ENCODE measurements around the gene SIRT7.

The SIRT7 gene

DNA sequence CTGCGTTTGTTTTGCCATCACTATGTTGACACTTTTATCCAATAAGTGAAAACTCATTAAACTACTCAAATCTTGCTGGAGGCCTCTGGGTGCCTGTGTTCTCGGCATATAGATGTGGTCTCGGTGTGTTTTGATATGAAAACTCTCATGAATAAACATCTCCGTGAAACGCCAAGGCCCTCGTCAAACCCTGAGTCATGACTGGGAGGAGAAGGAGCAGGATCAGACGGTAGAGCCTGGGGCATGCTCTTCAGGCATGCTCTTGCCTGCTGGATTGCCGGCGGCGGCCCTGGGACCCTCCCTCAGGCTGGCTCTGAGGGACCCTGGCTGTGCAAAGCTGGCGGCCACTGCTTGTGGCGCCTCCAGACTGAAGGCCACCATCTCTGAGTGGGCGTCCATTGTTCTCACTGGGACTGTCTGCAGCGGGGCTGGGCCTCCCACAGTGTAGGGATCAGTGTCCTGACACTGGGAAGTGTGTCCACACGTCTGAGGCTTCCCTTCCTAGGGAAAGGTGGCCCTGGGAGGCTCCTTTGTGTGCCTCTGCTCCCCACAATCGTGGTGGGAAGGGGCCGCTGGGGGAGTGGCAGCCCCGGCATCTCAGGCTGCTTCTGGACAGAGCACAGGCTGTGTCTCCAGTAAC lies 17.7 kb downstream of the SIRT7 start:
- Histone ChIP-seq H3K4me3 (ENCODE audit: low read length) (no peak overlapping the region), H3K4me2 (ENCODE audit: low read length) (no peak overlapping the region), H3K79me2 (ENCODE audit: low read length) (no peaks in the 10 kb centered on the region), H3K36me3 (replicated peaks; ENCODE audit: low read depth, low read length) (peaks cover 23% of the 10 kb centered on the region), H3K27ac (ENCODE audit: low read length) (no peak overlapping the region), H4K20me1 (ENCODE audit: insufficient read depth, low read length) (no peaks in the 10 kb centered on the region), H3K27me3 (ENCODE audit: low read depth, low read length) (no peaks in the 10 kb centered on the region), H3K9me3 (ENCODE audit: insufficient read depth, low read length) (no peaks in the 10 kb centered on the region), H2AFZ (ENCODE audit: low read depth, low read length) (no peak overlapping the region), H3K9ac (ENCODE audit: low read length) (no peak overlapping the region), H3K4me1 (ENCODE audit: low read length) (no peaks in the 10 kb centered on the region; the same call in 1 of the 2 replicates)
- TF ChIP-seq, protein P1, sequence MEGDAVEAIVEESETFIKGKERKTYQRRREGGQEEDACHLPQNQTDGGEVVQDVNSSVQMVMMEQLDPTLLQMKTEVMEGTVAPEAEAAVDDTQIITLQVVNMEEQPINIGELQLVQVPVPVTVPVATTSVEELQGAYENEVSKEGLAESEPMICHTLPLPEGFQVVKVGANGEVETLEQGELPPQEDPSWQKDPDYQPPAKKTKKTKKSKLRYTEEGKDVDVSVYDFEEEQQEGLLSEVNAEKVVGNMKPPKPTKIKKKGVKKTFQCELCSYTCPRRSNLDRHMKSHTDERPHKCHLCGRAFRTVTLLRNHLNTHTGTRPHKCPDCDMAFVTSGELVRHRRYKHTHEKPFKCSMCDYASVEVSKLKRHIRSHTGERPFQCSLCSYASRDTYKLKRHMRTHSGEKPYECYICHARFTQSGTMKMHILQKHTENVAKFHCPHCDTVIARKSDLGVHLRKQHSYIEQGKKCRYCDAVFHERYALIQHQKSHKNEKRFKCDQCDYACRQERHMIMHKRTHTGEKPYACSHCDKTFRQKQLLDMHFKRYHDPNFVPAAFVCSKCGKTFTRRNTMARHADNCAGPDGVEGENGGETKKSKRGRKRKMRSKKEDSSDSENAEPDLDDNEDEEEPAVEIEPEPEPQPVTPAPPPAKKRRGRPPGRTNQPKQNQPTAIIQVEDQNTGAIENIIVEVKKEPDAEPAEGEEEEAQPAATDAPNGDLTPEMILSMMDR (IDR thresholded peaks at IDR 0.05; ENCODE audit: low read depth, low read length) = no peak
- TF ChIP-seq EZH2phosphoT487 (IDR thresholded peaks at IDR 0.05; ENCODE audit: low read depth) = no peak

DNA sequence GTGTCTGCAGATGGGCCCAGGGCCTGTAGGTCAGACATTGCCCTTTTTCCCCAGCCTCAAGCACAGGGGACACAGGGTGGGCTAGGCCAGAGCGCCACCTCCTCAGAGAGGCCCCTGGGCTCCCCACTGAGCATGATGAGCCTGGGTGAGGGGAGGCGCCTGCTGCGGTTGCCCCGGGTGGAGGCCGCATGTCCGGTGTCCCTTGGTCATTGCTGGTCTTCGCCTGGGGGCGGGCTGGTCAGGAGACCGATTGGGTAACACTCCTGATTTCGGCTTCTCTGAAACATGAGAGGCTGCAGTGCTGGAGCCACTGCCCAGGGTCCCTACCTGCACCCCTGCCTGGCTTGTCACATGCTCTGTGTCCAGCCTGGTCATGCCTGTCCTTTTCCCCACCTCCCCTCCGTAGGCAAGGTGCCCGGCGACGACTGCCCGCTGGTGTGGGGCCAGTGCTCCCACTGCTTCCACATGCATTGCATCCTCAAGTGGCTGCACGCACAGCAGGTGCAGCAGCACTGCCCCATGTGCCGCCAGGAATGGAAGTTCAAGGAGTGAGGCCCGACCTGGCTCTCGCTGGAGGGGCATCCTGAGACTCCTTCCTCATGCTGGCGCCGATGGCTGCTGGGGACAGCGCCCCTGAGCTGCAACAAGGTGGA lies 18.3 kb downstream of the SIRT7 start:
- no peaks in the 10 kb centered on the region for H4K20me1 ChIP-seq (ENCODE audit: insufficient read depth, low read length)
- H3K4me3 ChIP-seq (ENCODE audit: low read length) = no peak overlapping the region
- H3K36me3 ChIP-seq (replicated peaks; ENCODE audit: low read depth, low read length) = peaks cover 25% of the 10 kb centered on the region
- no peak overlapping the region for H3K4me2 ChIP-seq (ENCODE audit: low read length)
- TF ChIP-seq, protein P1 (IDR thresholded peaks at IDR 0.05; ENCODE audit: low read depth, low read length) = no peak
- TF ChIP-seq EZH2phosphoT487 (IDR thresholded peaks at IDR 0.05; ENCODE audit: low read depth) = no peak
- H3K9ac ChIP-seq (ENCODE audit: low read length) = no peak overlapping the region
- no peak overlapping the region for H3K27ac ChIP-seq (ENCODE audit: low read length)
- no peaks in the 10 kb centered on the region; the same call in 1 of the 2 replicates for H3K4me1 ChIP-seq (ENCODE audit: low read length)
- H3K9me3 ChIP-seq (ENCODE audit: insufficient read depth, low read length) = no peaks in the 10 kb centered on the region
- no peaks in the 10 kb centered on the region for H3K79me2 ChIP-seq (ENCODE audit: low read length)
- H2AFZ ChIP-seq (ENCODE audit: low read depth, low read length) = no peak overlapping the region
- H3K27me3 ChIP-seq (ENCODE audit: low read depth, low read length) = no peaks in the 10 kb centered on the region

DNA sequence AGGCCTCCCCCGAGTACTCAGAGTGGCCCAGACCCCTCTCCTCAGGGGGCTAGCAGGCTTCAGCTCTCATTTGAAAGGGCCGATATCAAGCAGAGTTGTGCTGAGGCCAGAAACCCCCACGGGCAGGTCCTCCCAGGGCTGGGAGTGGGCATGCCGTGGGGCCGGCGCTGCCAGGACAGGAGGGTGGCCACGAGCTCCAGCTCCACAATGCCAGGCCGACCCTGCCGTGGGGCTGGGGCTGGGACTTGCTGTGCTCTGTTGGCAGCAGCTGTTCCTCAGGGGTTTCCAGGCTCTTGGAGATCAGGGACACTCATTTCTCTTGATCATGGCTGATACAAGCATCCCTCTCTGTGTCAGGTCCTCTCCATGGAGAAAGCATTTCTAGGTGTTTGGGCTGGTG lies 19.1 kb downstream of the SIRT7 start:
- no peaks in the 10 kb centered on the region for H3K27me3 ChIP-seq (ENCODE audit: low read depth, low read length)
- no peak overlapping the region for H2AFZ ChIP-seq (ENCODE audit: low read depth, low read length)
- H3K27ac ChIP-seq (ENCODE audit: low read length) = no peak overlapping the region
- H3K4me1 ChIP-seq (ENCODE audit: low read length) = no peaks in the 10 kb centered on the region; the same call in 1 of the 2 replicates
- no peak overlapping the region for H3K4me3 ChIP-seq (ENCODE audit: low read length)
- peaks cover 28% of the 10 kb centered on the region for H3K36me3 ChIP-seq (replicated peaks; ENCODE audit: low read depth, low read length)
- peaks cover 2% of the 10 kb centered on the region; the same call in 1 of the 2 replicates for H3K79me2 ChIP-seq (ENCODE audit: low read length)
- no peaks in the 10 kb centered on the region for H3K9me3 ChIP-seq (ENCODE audit: insufficient read depth, low read length)
- no peak overlapping the region for H3K9ac ChIP-seq (ENCODE audit: low read length)
- no peak overlapping the region for H3K4me2 ChIP-seq (ENCODE audit: low read length)
- no peaks in the 10 kb centered on the region for H4K20me1 ChIP-seq (ENCODE audit: insufficient read depth, low read length)
- TF ChIP-seq EZH2phosphoT487 (IDR thresholded peaks at IDR 0.05; ENCODE audit: low read depth) = no peak
- TF ChIP-seq, protein P1 (IDR thresholded peaks at IDR 0.05; ENCODE audit: low read depth, low read length) = no peak

DNA sequence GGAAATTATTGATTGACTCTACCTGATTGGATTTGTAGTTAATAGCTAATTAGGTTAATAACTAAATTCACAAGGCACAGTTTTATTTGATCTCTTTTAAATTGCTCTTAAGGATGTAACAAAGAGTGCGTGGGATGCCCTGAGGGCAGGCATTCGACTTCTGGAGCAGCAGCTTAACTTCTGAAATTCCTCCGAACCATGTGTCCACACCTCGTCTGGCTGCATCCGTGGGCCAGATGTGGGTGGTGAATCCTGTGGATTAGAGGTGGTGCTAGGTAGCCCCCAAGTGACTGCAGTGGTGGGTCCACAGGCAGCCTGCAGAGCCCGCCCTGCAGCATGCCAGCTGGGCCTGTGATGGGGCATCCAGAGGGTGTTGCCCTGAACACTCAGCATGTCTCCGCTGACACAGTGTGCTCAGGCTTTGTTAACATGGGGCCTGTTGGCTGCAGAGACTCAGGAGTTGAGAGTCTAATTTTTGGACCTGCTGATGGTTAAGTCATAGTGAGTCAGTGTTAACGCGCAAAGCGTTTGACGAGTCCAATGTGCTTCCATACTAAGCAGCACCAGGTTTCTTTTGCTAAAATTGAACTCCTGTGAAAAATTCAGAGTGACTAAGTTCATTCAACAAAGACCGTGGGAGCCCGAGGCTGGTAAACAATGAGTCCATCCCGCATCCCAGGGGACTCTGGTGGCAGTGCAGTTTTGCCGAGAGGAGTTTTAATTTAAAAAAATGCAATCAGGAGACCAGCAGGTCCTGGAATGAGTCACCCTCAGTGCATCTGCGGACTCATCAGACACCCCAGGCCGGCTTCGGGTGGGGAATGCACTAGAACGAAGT lies 19.7 kb downstream of the SIRT7 start:
- Histone ChIP-seq H3K36me3 (replicated peaks; ENCODE audit: low read depth, low read length) (peaks cover 28% of the 10 kb centered on the region), H3K27ac (ENCODE audit: low read length) (no peak overlapping the region)

More for the DNA sequence above, 19.7 kb downstream of the SIRT7 start:
- H2AFZ ChIP-seq (ENCODE audit: low read depth, low read length) = no peak overlapping the region
- no peak overlapping the region for H3K9ac ChIP-seq (ENCODE audit: low read length)
- no peaks in the 10 kb centered on the region; the same call in 1 of the 2 replicates for H3K4me1 ChIP-seq (ENCODE audit: low read length)
- H3K27me3 ChIP-seq (ENCODE audit: low read depth, low read length) = no peaks in the 10 kb centered on the region
- no peaks in the 10 kb centered on the region for H4K20me1 ChIP-seq (ENCODE audit: insufficient read depth, low read length)
- H3K9me3 ChIP-seq (ENCODE audit: insufficient read depth, low read length) = no peaks in the 10 kb centered on the region
- peaks cover 8% of the 10 kb centered on the region for H3K79me2 ChIP-seq (ENCODE audit: low read length)
- TF ChIP-seq EZH2phosphoT487 (IDR thresholded peaks at IDR 0.05; ENCODE audit: low read depth) = no peak
- TF ChIP-seq, protein P1 (IDR thresholded peaks at IDR 0.05; ENCODE audit: low read depth, low read length) = no peak
- H3K4me3 ChIP-seq (ENCODE audit: low read length) = no peak overlapping the region
- H3K4me2 ChIP-seq (ENCODE audit: low read length) = no peak overlapping the region

Data from OCI-LY3 (cell line).